Non-pigmented ciliary epithelial cell (primary cell): Measurements from ENCODE around the gene SOS2.

Source experiments
- DNase-seq: peaks from one replicate; pipeline ENCODE4 v3.0.0-alpha.2; 2010; ENCODE audit warnings: low read depth

SOS2 gene

DNA sequence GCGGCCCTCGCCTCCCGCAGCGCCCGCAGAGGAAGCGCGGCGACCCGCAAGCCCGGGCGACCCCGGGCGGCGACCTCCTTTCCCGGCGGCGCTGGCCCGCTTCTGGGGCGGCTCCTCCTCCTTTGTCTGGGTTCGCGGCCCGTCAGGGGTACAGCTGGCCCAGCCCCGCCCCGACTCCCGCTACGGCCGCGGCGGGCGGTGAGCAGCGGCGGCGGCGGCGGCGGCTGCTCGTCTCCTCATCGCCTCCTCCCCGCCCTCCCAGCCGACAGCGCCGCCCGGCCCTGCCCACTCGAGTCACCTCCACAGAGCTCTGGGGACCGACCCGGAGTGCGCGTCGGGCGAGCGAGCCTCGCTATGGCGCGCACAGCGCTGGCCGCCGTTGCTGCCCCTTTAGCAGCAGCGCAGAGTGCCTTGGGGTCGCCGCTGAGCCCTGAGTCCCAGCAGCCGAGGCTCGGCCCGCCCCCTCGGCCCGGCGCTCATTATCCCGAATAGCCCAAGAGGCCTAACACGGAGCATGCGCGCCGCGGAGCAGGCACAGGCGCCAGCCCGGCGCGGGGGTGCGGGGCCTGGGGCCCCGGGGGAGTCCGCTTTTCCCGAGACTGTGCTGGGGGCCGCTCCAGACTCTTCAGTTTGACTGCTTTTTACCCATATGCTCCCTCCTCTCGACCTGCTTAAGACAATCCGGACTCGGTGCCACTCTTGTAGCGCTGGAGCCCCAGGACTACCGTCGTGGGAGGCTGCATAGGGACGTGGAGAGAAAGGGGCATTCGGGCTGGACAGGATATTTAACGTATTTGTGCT lies at the start of gene SOS2:
Gene SOS2 (minus strand): TSS at position 104 of the 801 bp plus-strand sequence. CDS start 295 bp downstream, outside the sequence.
- DNase-seq = no peak

DNA sequence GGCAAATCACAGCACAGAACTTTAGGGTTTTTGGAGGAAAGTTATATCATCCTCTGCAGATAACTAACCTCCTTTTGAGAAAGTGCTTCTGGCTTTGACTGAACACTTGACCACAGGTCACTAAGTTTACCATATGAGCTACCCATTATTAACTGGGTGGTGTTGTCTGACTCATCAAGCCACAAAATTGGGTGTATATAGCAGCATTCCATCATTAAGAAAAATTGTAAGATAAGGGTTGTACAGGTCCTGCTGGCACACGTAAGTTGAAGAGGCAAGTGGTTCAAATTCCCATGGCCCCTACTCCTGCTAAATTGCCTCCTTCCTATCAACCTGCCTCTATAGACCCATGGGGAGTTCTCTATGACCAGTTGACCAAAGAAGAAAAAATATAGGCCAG lies 41.1 kb upstream of the SOS2 start:
- no peak for DNase-seq

DNA sequence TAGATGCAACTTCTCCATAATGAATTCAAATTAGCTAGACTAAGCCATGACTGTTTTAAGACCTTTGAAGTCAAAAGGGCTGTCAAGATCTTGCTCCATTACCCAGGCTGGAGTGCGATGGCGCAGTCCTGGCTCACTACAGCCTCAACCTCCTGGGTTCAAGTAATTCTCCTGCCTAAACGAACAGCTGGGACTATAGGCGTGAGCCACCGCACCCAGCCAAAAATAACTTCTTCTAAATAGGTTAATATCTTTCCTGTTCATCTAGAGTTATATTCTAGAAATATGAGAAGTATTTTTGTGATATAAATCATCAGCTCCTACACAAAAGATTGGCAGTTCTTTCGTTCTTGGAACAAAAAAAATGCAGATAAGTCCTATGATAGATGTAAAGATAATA lies 39.6 kb upstream of the SOS2 start:
- no peak for DNase-seq

DNA sequence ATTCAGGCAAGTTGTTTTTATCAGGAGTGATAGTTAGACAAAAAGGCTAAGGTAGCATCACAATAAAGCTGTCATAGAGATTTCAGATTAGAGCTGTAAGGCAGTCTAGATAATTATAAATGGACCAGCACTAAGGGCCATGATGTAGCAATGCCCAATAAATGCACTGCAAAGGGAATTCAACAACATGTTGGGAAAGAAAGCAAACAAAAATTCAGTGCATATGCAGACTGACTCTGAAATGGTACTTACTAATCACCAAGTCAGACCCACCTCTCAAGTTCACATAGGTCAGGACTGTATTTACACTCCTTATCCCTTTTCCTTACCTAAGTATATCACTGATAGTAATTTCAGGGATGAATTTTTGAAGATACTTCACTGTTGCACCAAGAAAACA lies 33.7 kb upstream of the SOS2 start:
- no peak for DNase-seq

DNA sequence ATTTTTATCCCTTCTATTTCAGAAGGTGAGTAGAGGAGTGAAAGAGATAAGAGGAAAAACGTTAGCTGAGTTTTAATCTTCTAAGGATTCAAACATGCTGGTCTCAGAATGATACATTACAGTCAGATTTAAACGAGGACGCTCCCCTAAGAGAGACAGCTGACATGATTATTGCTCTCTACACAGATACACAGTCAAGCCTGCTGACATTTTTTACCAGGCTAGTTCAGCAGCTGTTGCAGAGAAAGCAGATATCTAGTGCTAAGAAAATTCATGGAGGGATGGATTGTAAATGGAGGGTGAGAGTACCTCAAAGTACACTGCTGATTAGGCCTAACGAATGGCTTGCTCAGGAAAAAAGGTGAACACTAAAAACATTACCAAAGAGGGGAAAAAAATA lies 31.9 kb upstream of the SOS2 start:
- no peak for DNase-seq

DNA sequence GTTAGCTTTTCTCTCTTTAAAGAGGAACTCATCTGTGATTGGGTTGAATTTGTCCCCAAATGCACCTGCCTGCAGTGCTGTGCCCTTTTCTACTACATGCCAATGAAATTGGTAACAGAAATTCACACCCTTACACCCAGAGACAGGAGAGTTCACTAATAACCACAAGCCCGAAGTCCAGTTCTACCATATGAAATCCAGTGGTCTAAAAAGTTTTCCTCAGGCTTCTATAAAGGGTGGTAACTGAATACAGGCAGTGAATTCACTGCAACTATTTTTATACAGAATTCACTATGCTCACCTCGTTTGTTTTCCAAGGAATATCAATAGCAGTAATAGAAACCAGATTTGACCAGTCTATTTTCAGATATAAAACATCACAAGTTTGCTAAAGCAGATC lies 31.5 kb upstream of the SOS2 start:
- DNase-seq = no peak

DNA sequence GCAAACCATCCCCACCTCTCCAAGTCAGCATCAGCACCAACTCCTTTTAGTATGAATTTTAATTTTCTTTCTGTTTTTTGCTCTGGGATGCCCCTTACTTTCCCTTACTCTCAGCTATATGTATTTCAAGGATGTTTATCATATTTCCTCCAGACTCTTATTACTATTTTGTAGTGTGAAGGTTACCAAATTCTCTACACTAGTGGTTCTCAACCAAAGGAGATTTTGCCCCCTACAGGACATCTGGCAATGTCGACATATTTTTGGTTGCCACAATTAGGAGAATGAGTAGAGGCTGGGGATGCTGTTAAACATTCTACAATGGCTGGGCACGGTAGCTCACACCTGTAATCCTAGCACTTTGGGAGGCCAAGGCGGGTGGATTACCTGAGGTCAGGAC lies 29.1 kb upstream of the SOS2 start:
- no peak for DNase-seq

DNA sequence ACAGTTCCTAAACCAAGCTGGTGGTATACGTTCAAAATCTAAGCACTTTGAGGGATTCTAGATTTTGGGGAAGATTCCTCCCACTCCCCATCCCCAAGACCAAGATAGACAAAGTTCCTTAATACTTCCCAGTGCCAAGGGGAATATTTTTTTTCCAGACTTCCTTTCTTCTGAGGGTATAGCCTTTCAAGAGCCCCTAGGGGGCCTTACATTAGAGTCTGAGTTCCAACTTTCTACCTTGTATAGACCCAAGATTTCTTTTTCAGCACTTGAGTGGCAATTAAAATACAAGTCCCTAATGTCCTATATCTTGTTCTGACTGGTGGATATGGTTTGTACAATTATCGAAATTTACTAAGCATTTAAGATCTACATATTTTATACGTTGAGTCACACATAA lies 28.7 kb upstream of the SOS2 start:
- DNase-seq = no peak

DNA sequence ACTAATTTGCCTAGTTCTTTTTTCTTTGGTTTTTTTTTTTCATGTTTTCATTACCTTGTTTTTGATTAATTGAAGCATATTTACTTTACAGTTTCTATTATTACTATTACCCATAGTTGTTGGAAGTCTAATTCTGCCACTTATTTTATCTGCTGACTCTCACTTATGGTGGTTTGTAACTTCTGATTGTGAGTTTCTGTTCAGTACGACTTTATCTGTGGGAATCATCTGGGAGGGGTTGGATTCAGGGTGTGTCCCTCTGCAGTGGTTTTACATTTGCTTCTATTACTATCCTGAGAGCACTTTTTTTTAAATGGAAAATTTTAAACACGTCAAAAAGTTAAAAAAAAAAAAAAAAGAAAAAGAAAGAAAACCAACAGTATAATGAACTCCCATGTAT lies 26.4 kb upstream of the SOS2 start:
- DNase-seq = no peak

DNA sequence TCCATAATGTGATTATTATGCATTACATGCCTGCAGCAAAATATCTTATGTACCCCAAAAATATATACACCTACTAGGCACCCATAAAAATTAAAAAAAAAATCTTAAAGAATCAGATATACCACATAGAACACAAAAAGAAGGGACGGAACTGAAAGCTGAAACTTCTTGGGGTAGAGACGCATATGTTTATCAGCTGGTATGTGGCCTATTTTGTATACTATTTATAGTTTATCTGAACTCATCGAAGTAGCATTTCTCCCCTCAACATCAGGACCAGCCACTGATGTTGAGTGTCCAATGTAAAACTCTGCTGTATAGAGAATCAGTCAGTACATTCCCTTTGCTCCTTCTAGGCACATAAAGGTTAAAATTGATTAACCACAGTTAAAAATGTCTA lies 22.9 kb upstream of the SOS2 start:
- DNase-seq = no peak

DNA sequence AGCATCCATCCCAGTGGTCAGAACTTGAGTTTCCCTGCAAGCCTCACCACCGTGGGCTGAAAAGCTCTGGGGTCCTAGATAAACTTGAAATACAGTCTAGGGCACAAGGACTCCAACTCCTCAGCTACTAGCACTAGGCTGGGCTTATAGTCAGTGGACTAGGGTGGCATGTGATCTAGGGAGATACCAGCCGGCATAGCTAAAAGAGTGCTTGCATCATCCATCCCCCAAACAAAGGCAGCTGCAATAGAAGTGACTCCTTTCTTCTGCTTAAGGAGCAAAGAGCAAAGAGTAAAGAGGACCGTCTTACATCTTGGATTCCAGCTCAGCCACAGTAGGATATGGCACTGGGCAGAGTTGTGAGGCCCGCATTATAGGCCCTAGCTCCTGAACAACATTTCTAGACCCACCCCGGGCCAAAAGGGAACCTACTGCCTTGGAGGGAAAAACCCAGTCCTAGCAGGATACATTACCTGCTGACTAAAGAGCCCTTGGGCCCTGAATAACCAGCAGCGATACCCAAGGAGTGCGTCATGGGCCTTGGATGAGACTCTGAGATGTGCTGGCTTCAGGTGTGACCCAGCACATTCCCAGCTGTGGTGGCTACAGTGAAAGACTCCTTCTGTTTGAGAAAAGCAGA lies 17.9 kb upstream of the SOS2 start:
- DNase-seq = no peak

DNA sequence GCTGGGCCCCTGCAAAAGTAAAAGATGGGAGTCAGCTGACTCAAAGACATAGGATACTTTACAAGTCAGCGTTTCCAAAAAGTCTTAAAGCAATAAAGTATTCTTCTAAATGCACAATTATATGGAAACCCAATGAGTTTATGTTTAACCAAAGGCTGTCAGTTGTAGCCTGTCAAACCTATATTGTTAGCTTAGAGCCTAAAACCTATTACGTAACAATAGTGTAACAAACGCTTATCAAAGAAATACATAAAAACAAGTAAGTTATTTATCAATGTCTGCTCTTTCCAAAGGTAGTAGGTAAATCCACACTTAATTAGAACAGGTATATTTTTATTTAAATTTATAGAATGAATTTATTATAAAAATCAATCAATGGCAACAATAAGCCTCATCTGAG lies 15.9 kb upstream of the SOS2 start:
- DNase-seq = no peak

DNA sequence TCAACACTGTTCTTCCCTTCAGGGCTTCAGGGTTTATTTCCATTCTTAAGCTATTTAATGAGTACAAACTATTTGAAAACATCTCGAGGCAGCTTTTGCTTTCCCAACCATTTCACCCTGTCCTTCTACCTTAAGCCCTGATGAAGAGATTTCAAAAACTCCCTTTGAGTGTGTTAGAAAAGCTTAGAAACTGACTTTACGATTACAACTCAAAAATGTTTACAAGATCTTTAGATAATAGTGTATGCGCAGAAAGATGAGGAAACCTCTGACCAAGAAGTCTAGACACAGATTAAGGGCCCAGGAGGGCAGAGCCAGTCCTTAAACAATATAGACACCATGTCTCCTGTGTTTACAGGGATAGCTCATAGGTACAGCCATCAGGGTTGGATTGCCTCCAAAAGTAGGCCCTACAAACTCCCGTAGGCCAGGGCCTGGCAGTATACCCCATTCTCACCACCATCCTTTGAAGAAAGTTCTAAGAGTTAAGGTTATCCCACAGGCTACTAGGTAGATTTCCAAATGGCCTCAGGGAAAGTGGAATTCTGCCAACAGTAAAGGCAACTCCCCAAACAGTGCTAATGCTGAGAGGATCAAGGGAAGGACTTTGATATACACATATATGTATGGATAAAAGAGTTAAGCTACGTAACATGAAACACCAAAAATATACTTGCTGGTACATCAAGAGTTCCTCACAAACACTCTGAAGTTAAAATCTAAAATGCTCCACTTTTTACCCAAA lies 11.4 kb upstream of the SOS2 start:
- DNase-seq = no peak

DNA sequence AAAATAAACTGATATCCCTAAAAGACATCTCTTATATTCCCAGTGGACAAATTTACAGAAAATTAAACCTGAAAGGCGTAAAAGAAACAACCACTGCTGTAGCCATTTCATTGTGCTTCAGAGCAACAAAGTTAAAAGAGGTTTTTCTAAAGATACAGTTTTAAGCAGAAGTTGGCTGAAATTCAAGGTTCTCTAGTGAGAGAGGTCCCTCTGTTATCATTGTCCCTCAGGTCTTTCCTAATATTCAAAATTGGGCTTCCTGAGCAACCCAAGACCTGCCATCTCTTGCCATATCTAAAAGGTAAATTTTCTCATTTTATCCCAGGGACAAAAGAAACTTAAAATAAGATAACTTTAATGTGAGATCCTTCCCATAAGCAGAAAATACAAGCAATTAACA lies 10.7 kb upstream of the SOS2 start:
- DNase-seq = no peak

DNA sequence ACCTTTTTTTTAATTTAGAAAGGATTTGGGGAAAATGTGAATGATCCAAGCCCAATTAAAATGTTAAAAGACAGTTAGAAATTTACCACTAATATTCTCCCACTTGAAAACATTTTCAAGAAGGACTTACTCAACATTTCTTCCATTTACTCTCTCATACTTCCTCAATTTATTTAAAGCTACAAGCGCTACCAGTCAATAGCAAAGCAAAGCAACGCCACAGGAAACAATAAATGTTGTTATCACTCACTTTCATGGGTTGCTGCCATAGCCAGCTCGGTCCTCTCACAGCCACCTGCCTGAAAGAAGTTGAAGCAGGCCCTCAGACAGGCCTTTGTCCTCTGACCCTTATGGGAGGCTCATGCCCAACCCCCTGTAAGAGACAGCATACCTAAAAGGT lies 6.0 kb upstream of the SOS2 start:
- no peak for DNase-seq

DNA sequence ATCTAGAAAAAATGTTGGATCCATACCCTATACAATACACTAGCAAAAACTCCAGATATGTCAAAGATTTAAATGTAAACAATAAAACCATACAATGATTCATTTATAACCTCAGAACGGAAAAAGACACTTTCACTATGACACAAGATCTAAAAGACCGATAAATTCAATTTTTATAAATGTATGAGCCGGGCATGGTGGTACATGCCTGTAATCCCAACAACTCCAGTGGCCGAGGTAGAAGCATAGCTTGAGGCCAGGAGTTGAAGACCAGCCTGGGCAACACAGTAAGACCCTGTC lies 2.5 kb upstream of the SOS2 start:
- no peak for DNase-seq

DNA sequence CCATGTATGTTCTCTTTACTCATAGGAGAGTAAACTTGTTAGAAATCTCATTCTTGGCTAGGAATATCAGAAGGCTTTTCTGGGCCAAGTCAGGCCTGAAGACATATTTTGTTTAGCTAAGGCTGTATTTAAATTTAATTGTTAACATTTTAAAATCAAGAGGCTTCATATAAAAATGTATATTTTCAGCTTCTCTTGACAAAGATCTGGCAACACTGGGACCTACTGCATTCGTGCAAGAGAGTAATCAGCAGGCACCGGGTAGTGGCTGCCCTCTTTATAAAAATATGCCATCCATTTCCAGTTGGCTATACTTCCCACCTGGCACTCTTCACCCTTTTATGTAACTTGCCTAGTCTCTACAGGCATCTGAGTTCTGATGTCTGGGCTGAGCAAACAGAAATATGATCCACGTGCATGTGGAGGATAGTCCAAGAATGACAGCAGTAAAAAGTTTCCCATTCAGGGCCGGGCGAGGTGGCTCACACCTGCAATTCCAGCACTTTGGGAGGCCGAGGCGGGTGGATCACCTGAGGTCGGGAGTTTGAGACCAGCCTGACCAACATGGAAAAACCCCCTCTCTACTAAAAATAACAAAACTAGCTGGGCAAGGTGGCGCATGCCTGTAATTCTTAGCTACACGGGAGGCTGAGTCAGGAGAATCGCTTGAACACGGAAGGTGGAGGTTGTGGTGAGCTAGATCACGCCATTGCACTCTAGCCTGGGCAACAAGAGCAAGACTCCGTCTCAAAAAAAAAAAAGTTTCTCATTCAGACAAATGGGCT lies 2.0 kb upstream of the SOS2 start:
- no peak for DNase-seq

DNA sequence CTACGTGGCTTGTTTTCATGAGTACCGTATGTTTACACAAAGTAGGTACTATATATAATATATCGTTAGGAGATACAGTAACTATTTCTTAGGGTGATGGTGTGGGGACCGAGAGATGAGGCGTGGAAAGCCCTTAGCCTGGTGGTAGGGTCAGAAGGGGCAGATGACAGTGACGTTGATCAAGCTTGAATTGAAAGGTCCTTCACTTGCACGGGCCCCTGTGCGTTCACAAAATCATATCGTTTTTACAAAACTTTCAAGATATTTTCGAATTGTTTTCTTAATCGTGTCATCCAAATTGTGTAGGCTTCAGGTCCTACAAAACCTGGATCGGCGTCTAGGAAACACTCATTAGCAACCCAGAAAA lies 881 bp upstream of the SOS2 start:
- DNase-seq = no peak

DNA sequence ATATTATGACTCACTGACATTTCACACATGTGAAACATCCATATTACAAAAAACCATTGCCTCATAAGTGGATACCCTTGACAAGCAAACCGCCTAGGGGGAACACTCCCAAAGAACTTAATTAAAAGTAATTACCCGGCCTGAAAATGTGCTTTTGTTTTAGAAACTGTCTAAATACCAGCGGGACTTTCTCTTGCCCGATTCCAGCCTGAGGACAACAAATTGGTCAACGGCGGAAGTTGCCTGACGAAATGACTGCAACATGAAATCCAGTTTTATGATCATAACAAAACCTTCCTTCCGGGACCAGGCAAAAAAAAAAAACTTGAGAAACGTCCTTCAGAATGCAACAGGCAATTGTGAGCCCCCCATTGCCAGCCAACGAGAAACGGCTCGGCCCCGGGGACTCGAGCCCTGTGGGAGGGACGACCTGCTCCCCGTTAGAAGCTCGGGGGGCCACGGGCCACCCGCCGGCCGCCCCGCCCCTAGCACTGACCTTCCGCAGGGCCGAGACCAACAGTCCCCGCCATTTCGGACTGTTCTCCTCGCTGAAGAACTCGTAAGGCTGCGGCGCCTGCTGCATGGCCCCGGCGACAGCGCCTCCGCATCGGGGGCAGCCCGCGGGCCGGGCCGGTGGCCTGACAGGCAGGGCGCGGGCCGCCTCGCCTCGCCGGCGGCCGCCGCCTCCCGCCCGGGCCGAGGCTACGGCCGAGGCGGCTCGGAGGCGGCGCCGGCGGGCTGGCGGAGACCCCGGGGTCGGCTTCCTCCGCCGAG lies 490 bp downstream of the SOS2 start:
- DNase-seq = no peak

DNA sequence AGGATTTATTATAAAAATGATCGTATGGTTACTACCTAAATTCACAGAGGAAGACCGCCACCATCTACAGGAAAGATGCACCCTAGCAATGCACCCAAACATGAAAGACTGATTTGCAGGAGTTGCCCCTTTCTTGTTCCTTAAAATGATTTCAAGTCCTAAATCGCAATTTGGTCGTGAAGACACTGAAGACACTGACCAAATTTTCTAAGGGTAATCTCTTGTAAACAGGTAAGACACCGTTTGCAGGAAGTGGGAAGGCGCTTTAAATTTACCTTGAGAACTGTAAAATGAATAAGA lies 1.0 kb downstream of the SOS2 start:
- DNase-seq = no peak

DNA sequence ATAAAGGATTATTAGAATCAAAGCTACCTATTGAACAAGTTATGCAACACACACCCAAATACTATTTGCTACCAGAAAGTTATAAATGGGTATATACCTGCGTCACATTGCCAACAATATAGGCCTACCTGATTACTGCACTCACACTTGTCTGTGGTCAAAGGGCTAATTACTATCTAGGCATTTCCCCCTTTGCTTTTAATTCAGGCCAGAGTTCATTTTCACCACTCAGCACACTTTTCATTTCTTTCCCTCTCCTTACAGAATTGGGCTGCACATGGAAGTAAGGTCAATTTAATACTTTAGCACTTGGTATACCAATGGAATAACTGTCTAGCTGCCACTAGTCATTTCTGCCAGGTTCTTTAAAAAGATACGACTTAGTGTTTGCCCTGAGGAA lies 1.7 kb downstream of the SOS2 start:
- DNase-seq = no peak

DNA sequence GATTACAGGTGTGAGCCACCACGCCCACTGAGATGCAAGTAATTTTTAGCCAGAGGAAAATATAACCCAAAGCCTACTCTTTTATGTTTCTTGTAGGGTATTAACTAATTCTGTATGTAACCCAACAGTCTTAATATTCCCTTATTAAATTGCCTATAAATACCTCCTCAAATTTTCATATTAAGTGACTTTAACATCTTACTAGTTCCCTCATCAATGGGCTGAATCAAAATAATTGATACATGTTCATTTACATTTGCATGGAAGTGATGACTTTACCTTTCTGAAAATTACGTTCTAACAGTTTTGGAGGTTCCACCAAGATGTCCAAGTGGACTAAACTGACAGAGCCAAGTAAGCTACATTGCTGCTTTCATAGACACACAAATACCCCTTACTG lies 3.1 kb downstream of the SOS2 start:
- DNase-seq = no peak
